KMS-11 (cell line): ENCODE results near the gene ELP6.
"Not testable (repeated sequence)": the region's sequence is repeated elsewhere in the genome, so short reads cannot be mapped to it uniquely, and the experiment has no call there.

Experiments
- H2AFZ ChIP-seq: fragments of 200-600 bp; sonication (generic); 2 replicates; pipeline ENCODE4 v1.6.1; 2016; ENCODE audit warnings: antibody characterized with exemption, mixed run types, low read depth
- H3K27ac ChIP-seq: fragments of 200-600 bp; sonication (generic); 2 replicates; pipeline ENCODE4 v1.6.1; 2016; ENCODE audit warnings: mild to moderate bottlenecking, mixed run types
- H3K27me3 ChIP-seq: fragments of 200-600 bp; sonication (generic); 2 replicates; pipeline ENCODE4 v1.6.1; 2017; ENCODE audit warnings: mild to moderate bottlenecking, low read depth, mixed run types, moderate library complexity; ENCODE audit not compliant: insufficient read depth
- H3K36me3 ChIP-seq: fragments of 200-600 bp; sonication (generic); 2 replicates; pipeline ENCODE4 v1.6.1; 2017; ENCODE audit warnings: mild to moderate bottlenecking, mixed run types; ENCODE audit not compliant: insufficient read depth
- H3K4me1 ChIP-seq: fragments of 200-600 bp; sonication (generic); 2 replicates; pipeline ENCODE4 v1.6.1; 2016; ENCODE audit warnings: mild to moderate bottlenecking, low read depth, mixed run types; ENCODE audit not compliant: poor library complexity, severe bottlenecking
- H3K4me2 ChIP-seq: fragments of 200-600 bp; sonication (generic); 2 replicates; pipeline ENCODE4 v1.7.0; 2016; ENCODE audit warnings: mild to moderate bottlenecking, mixed run types
- H3K4me3 ChIP-seq: fragments of 200-600 bp; sonication (generic); IDR thresholded peaks from 2 replicates; pipeline ENCODE4 v1.6.1; 2017; ENCODE audit warnings: low read depth, low read length, mixed read lengths; ENCODE audit not compliant: insufficient read depth
- H3K79me2 ChIP-seq: fragments of 200-600 bp; sonication (generic); 2 replicates; pipeline ENCODE4 v1.6.1; 2016; ENCODE audit warnings: low read depth, mixed run types; ENCODE audit not compliant: insufficient read depth
- H3K9ac ChIP-seq: fragments of 200-600 bp; sonication (generic); 2 replicates; pipeline ENCODE4 v1.6.1; 2016; ENCODE audit warnings: mild to moderate bottlenecking, mixed run types
- H4K20me1 ChIP-seq: fragments of 200-600 bp; sonication (generic); 2 replicates; pipeline ENCODE4 v1.6.1; 2016; ENCODE audit warnings: mild to moderate bottlenecking, mixed run types; ENCODE audit not compliant: insufficient read depth
- CTCF ChIP-seq: fragments of 200-600 bp; sonication (generic); conservative IDR thresholded peaks from 2 replicates; pipeline ENCODE4 v1.6.1; 2017; ENCODE audit warnings: low read depth, mild to moderate bottlenecking, antibody characterized with exemption, low read length, moderate library complexity, mixed read lengths

ELP6 gene

GRCh38 chr3:47491777-47492176 lies 21.7 kb downstream of the ELP6 start:
- H3K27me3 ChIP-seq: no peaks in the 10 kb centered on the region
- H3K9ac ChIP-seq: no peak overlapping the region
- no peaks in the 10 kb centered on the region for H3K4me1 ChIP-seq
- no peaks in the 10 kb centered on the region for H3K79me2 ChIP-seq
- no peak overlapping the region for H3K27ac ChIP-seq
- no peak overlapping the region for H3K4me3 ChIP-seq
- H3K36me3 ChIP-seq: no peaks in the 10 kb centered on the region
- H2AFZ ChIP-seq: no peak overlapping the region
- TF ChIP-seq CTCF: no peak
- no peaks in the 10 kb centered on the region for H4K20me1 ChIP-seq
- H3K4me2 ChIP-seq: no peak overlapping the region

GRCh38 chr3:47491186-47491585 lies 22.3 kb downstream of the ELP6 start:
- no peak overlapping the region for H3K4me3 ChIP-seq
- no peak overlapping the region for H3K4me2 ChIP-seq
- H3K9ac ChIP-seq: no peak overlapping the region
- no peaks in the 10 kb centered on the region for H4K20me1 ChIP-seq
- TF ChIP-seq CTCF: no peak
- H2AFZ ChIP-seq: no peak overlapping the region
- no peaks in the 10 kb centered on the region for H3K79me2 ChIP-seq
- H3K27me3 ChIP-seq: no peaks in the 10 kb centered on the region
- H3K27ac ChIP-seq: no peak overlapping the region
- H3K36me3 ChIP-seq: no peaks in the 10 kb centered on the region
- H3K4me1 ChIP-seq: no peaks in the 10 kb centered on the region

- Histone ChIP-seq H2AFZ (no peak overlapping the region), H3K4me1 (no peaks in the 10 kb centered on the region), H3K4me3 (no peak overlapping the region), H3K27ac (no peak overlapping the region), H3K4me2 (no peak overlapping the region), H3K36me3 (no peaks in the 10 kb centered on the region), H3K27me3 (no peaks in the 10 kb centered on the region), H3K79me2 (no peaks in the 10 kb centered on the region), H4K20me1 (no peaks in the 10 kb centered on the region), H3K9ac (no peak overlapping the region)
- TF ChIP-seq CTCF: no peak
Observed at GRCh38 chr3:47487265-47487664, 26.2 kb downstream of the ELP6 start.

- TF ChIP-seq CTCF: no peak
- Histone ChIP-seq H3K27me3 (no peaks in the 10 kb centered on the region), H3K9ac (no peak overlapping the region), H3K4me2 (no peak overlapping the region), H3K36me3 (no peaks in the 10 kb centered on the region), H3K79me2 (no peaks in the 10 kb centered on the region), H3K4me3 (no peak overlapping the region), H3K4me1 (no peaks in the 10 kb centered on the region), H4K20me1 (no peaks in the 10 kb centered on the region), H3K27ac (no peak overlapping the region), H2AFZ (no peak overlapping the region)
Observed at GRCh38 chr3:47485812-47486211, 27.7 kb downstream of the ELP6 start.

GRCh38 chr3:47482366-47482765 lies 31.1 kb downstream of the ELP6 start:
- no peak for TF ChIP-seq CTCF
- H3K27me3 ChIP-seq: no peaks in the 10 kb centered on the region
- no peaks in the 10 kb centered on the region for H3K79me2 ChIP-seq
- H3K4me3 ChIP-seq: no peak overlapping the region
- H4K20me1 ChIP-seq: no peaks in the 10 kb centered on the region
- H3K4me1 ChIP-seq: no peaks in the 10 kb centered on the region
- H3K36me3 ChIP-seq: no peaks in the 10 kb centered on the region
- H3K9ac ChIP-seq: no peak overlapping the region
- H3K27ac ChIP-seq: no peak overlapping the region
- H2AFZ ChIP-seq: no peak overlapping the region
- H3K4me2 ChIP-seq: no peak overlapping the region

- H3K4me2 ChIP-seq, H2AFZ ChIP-seq, H3K4me3 ChIP-seq: not testable (repeated sequence)
Observed at GRCh38 chr3:47481763-47482162, 31.7 kb downstream of the ELP6 start.

GRCh38 chr3:47480267-47480666 lies 33.2 kb downstream of the ELP6 start:
- H4K20me1 ChIP-seq, H3K27ac ChIP-seq, H3K9ac ChIP-seq, H2AFZ ChIP-seq, H3K79me2 ChIP-seq, H3K4me2 ChIP-seq, H3K36me3 ChIP-seq, H3K27me3 ChIP-seq, H3K4me1 ChIP-seq, H3K4me3 ChIP-seq: not testable (repeated sequence)

More at GRCh38 chr3:47481763-47482162, 31.7 kb downstream of the ELP6 start:
- H4K20me1 ChIP-seq, H3K4me1 ChIP-seq, H3K27me3 ChIP-seq, H3K79me2 ChIP-seq, H3K9ac ChIP-seq, H3K27ac ChIP-seq, H3K36me3 ChIP-seq: not testable (repeated sequence)
